IPS-18c (cell line): Measurements from ENCODE around the gene ELOVL6.
"Not testable (repeated sequence)": the region's sequence is repeated elsewhere in the genome, so short reads cannot be mapped to it uniquely, and the experiment has no call there.

Source experiments
- H3K4me3 ChIP-seq: 2 replicates; pipeline ENCODE4 v1.7.0; 2013; ENCODE audit warnings: low read depth, mild to moderate bottlenecking, low read length, moderate library complexity; ENCODE audit not compliant: insufficient read depth
- H3K9me3 ChIP-seq: one replicate; pipeline ENCODE4 v1.6.1; 2013; ENCODE audit warnings: mild to moderate bottlenecking, low read length, moderate library complexity; ENCODE audit not compliant: control insufficient read depth, insufficient read depth

The ELOVL6 gene

GRCh38 chr4:110172972-110173371 lies 25.4 kb downstream of the ELOVL6 start:
- no peak overlapping the region for H3K4me3 ChIP-seq
- no peaks in the 10 kb centered on the region for H3K9me3 ChIP-seq

- H3K9me3 ChIP-seq, result no peaks in the 10 kb centered on the region
- H3K4me3 ChIP-seq, result no peak overlapping the region
Measured at GRCh38 chr4:110171971-110172370, 26.4 kb downstream of the ELOVL6 start.

- no peaks in the 10 kb centered on the region for H3K9me3 ChIP-seq
- no peak overlapping the region for H3K4me3 ChIP-seq
Measured at GRCh38 chr4:110170861-110171260, 27.6 kb downstream of the ELOVL6 start.

GRCh38 chr4:110165382-110166286 lies 32.8 kb downstream of the ELOVL6 start:
- no peaks in the 10 kb centered on the region for H3K9me3 ChIP-seq
- H3K4me3 ChIP-seq, result no peak overlapping the region

GRCh38 chr4:110164856-110165255 lies 33.6 kb downstream of the ELOVL6 start:
- H3K4me3 ChIP-seq, result no peak overlapping the region
- H3K9me3 ChIP-seq, result no peaks in the 10 kb centered on the region

- H3K9me3 ChIP-seq, result no peaks in the 10 kb centered on the region
- no peak overlapping the region for H3K4me3 ChIP-seq
Measured at GRCh38 chr4:110164251-110164650, 34.2 kb downstream of the ELOVL6 start.

GRCh38 chr4:110163327-110164069 lies 34.9 kb downstream of the ELOVL6 start:
- no peaks in the 10 kb centered on the region for H3K9me3 ChIP-seq
- H3K4me3 ChIP-seq, result no peak overlapping the region

GRCh38 chr4:110160618-110161017 lies 37.8 kb downstream of the ELOVL6 start:
- Histone ChIP-seq H3K9me3 (no peaks in the 10 kb centered on the region), H3K4me3 (no peak overlapping the region)

- Histone ChIP-seq H3K4me3 (no peak overlapping the region), H3K9me3 (no peaks in the 10 kb centered on the region)
Measured at GRCh38 chr4:110159541-110159940, 38.9 kb downstream of the ELOVL6 start.

- Histone ChIP-seq H3K9me3 (no peaks in the 10 kb centered on the region), H3K4me3 (no peak overlapping the region)
Measured at GRCh38 chr4:110157580-110157979, 40.8 kb downstream of the ELOVL6 start.

- H3K4me3 ChIP-seq, H3K9me3 ChIP-seq: not testable (repeated sequence)
Measured at GRCh38 chr4:110157166-110157565, 41.2 kb downstream of the ELOVL6 start.

- Histone ChIP-seq H3K4me3 (no peak overlapping the region), H3K9me3 (no peaks in the 10 kb centered on the region)
Measured at GRCh38 chr4:110156442-110156841, 42.0 kb downstream of the ELOVL6 start.

- H3K9me3 ChIP-seq, result no peaks in the 10 kb centered on the region
- H3K4me3 ChIP-seq, result no peak overlapping the region
Measured at GRCh38 chr4:110155654-110156053, 42.8 kb downstream of the ELOVL6 start.

GRCh38 chr4:110154582-110154981 lies 43.8 kb downstream of the ELOVL6 start:
- no peaks in the 10 kb centered on the region for H3K9me3 ChIP-seq
- H3K4me3 ChIP-seq, result no peak overlapping the region

GRCh38 chr4:110152386-110152785 lies 46.0 kb downstream of the ELOVL6 start:
- Histone ChIP-seq H3K4me3 (no peak overlapping the region), H3K9me3 (no peaks in the 10 kb centered on the region)

- no peaks in the 10 kb centered on the region for H3K9me3 ChIP-seq
- H3K4me3 ChIP-seq, result no peak overlapping the region
Measured at GRCh38 chr4:110149089-110149488, 49.3 kb downstream of the ELOVL6 start.

- Histone ChIP-seq H3K4me3 (no peak overlapping the region), H3K9me3 (no peaks in the 10 kb centered on the region)
Measured at GRCh38 chr4:110142461-110142860, 56.0 kb downstream of the ELOVL6 start.

GRCh38 chr4:110139815-110140214 lies 58.6 kb downstream of the ELOVL6 start:
- no peaks in the 10 kb centered on the region for H3K9me3 ChIP-seq
- no peak overlapping the region for H3K4me3 ChIP-seq
